ENCODE data around the gene FCHSD2.

DNA sequence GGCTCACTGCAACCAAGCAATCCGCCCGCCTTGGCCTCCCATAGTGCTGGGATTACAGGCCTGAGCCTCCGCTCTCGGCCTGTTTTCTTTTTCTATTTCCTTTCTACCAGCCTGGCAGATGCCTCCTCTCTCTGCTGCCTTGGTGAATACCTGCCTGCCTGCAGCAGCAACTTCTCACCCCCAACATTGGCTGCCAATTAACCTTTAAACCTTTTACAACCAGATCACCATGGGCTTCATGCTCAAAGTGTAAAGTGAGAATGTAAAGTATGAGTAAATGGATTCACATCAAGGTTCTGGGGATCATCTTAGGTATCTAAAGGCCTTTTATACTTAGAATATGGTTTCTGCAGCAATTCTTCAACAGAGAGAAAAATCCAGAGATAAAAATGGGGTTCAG lies 13.0 kb upstream of the FCHSD2 start:
- TF ChIP-seq POLR2AphosphoS5 (IDR thresholded peaks at IDR 0.05) = no peak
- TF ChIP-seq, protein P1, sequence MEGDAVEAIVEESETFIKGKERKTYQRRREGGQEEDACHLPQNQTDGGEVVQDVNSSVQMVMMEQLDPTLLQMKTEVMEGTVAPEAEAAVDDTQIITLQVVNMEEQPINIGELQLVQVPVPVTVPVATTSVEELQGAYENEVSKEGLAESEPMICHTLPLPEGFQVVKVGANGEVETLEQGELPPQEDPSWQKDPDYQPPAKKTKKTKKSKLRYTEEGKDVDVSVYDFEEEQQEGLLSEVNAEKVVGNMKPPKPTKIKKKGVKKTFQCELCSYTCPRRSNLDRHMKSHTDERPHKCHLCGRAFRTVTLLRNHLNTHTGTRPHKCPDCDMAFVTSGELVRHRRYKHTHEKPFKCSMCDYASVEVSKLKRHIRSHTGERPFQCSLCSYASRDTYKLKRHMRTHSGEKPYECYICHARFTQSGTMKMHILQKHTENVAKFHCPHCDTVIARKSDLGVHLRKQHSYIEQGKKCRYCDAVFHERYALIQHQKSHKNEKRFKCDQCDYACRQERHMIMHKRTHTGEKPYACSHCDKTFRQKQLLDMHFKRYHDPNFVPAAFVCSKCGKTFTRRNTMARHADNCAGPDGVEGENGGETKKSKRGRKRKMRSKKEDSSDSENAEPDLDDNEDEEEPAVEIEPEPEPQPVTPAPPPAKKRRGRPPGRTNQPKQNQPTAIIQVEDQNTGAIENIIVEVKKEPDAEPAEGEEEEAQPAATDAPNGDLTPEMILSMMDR (IDR thresholded peaks at IDR 0.05) = no peak

Measured in suprapubic skin (tissue), 3 donors.